NCI-H146 treated with DMSO at 0.1 percent for 48 hours (cell line): ENCODE measurements around the gene KCNIP3.

ENCODE experiments used
- DNase-seq: peaks from one replicate; lab custom pipeline; 2025; ENCODE audit not compliant: unreplicated experiment; lab: John Stamatoyannopoulos, UW

Gene KCNIP3

DNA sequence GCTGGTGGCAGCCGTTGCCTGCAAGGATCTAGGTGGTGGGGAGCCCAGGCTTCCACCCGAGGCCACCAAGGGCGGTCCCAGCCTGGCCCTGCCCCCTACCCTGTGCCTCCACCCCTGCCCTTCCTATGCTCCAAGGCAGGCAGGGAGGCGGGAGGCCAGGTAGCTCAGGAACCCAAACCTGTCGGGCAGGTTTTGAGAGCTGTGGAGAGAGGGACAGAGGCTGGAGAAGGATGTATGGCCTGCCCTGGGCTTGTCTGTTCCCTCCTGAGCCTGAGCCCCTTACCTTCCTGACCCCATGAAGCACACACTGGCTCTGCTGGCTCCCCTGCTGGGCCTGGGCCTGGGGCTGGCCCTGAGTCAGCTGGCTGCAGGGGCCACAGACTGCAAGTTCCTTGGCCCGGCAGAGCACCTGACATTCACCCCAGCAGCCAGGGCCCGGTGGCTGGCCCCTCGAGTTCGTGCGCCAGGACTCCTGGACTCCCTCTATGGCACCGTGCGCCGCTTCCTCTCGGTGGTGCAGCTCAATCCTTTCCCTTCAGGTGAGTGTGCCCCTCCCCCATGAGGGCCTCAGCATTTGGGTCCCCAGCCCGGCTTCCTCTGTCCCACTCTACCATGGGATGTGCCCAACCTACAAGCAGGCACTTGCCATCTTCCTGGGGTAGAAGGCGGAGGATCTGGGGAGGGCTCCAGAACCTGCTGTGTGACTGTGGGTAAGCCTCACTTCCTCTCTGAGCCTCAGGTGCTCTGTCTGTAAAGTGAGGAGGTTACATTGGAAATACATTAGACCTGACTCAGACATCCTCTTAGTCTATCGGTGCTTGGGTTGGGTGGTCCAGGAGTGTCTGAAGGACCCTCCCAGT, 22.6 kb upstream of the KCNIP3 start, which contains the start of gene PROM2:
PROM2 (plus strand) TSS at position 159 of the 860 bp plus-strand sequence; CDS start at position 296, 137 bp downstream.
- no peak for DNase-seq

DNA sequence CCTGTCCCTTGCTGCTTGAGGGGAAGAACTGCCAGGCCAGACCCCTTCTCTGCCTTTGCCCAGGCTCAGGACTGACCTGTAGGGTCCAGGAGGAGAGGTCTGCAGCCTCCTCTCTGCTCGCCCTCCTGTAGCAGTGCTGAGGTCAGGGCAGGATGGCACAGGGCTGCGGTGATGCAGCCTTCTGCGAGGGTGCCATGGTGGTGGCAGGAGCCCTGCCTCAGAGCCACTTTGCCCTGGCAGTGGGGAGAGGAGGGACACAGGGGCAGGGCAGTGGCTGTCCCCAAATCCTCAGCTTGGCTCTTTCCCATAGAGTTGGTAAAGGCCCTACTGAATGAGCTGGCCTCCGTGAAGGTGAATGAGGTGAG, 22.0 kb upstream of the KCNIP3 start:
- DNase-seq = no peak

DNA sequence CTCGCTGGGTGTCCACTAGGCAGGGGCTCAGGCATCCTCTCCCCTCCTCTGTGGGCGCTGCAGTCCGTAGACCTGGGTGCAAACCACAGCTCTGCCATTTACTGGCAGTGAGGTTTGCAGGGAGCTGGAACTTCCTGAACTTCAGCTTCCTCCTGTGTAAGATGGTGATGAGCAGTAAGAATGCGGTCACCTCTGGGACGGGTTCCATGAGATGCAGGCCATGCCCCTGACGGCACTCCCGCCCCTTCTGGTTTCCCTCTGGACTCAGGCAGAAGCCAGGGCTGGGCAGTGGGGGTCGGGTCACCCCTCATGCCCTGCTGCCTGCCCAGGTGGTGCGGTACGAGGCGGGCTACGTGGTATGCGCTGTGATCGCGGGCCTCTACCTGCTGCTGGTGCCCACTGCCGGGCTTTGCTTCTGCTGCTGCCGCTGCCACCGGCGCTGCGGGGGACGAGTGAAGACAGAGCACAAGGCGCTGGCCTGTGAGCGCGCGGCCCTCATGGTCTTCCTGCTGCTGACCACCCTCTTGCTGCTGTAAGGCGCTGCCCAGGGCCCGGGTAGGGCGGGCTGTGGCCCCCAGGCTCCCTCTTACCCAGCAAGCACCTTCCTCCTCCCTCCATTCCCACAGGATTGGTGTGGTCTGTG, 21.4 kb upstream of the KCNIP3 start:
- no peak for DNase-seq

DNA sequence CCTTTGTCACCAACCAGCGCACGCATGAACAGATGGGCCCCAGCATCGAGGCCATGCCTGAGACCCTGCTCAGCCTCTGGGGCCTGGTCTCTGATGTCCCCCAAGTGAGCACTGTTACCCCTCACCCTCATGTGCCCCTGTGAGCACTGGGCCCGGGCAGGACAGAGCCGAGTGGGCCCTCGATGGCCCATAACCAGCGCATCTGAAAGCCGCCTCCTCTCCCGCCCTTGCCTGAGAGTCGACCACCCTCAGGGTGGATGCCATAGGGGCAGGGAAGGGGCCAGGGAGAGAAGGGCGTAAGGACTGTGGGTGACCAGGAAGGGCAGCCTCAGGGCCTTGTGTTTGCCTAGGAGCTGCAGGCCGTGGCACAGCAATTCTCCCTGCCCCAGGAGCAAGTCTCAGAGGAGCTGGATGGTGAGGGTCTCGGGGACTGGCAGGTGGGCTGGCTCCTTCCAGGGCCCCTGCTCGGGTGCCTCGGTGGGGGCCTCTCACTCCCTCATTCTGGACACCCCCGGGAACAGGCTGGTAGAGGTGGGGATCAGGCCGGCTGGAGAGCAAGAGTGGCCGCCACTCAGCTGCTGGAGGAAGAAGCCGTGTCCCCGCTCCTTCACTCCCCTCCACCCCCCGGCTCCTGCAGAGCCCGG, 20.8 kb upstream of the KCNIP3 start:
- no peak for DNase-seq

DNA sequence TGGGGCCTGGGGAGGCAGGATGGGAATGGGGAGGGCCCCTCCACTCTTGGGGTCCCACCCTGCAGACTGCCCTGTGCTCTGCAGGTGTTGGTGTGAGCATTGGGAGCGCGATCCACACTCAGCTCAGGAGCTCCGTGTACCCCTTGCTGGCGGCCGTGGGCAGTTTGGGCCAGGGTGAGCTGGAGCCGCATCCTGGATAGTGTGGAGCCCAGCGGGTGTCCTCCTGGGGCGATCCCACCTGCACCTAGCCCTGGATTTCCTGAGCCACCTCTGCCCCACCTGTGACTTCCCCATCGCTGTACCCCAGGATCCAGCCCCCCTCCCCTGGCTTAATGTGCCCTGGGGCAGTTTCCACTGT, 20.3 kb upstream of the KCNIP3 start:
- DNase-seq = no peak

DNA sequence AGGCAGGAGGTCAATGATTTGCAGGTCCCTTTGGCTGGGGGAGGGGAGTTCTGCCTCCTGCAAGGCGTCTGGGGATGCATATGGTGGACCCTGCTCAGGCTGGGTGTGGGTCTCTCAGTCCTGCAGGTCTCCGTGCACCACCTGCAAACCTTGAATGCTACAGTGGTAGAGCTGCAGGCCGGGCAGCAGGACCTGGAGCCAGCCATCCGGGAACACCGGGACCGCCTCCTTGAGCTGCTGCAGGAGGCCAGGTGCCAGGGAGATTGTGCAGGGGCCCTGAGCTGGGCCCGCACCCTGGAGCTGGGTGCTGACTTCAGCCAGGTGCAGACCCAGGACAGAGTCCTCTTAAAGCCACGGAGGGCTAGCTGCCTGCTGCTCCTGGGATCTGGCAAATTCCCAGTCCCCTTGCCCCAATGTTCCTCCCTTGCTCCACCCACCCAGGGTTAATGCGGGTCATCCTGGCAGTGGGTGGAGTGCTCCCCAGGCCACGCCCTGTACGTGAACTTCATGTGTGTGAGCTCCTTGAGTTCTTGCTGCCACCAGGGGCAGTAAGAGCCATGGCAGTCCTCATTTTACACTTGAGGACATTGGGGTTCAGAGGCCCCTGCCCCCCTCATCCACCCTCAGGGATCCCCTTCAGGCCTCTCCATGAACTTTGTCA, 19.8 kb upstream of the KCNIP3 start:
- no peak for DNase-seq

DNA sequence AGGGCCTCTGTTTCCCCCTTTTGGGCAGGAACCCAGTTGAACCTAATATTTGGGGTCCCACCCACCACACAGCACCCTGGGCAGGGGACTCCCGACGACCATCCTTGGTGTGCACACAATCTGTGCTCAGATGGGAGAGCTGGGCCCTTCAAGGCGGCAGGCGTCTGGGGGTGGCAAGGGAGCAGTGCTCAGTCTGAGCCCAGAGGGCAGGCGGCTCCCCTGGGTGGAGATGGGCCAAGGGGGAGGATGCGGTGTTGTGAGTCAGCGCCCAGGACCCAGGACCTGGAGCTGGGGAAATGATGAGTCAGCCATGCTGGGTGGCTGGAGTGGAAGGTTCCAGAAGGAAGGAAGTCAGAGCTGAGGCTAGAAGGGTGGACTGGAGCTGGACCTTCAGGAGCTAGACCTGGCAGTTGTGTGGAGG, 19.1 kb upstream of the KCNIP3 start:
- no peak for DNase-seq

DNA sequence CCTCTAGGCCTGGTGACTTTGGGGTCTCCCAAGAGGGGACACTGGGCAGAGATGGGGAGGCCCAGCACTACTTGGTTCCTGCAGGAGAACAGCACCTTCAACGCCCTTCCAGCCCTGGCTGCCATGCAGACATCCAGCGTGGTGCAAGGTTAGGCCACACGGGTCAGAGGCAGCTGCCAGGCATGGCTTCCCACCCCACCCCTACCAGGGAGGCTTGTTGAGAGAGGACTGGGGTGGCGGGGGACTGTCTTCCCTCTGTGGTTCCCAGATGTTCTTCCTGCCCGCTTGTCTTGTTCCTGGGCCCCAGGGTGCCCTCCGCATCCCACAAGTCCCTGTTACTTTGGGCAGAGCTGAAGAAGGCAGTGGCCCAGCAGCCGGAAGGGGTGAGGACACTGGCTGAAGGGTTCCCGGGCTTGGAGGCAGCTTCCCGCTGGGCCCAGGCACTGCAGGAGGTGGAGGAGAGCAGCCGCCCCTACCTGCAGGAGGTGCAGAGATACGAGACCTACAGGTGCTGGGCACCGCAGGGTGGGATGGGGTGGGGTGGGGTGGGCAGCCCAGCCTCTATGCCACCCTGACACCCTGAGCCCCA, 18.4 kb upstream of the KCNIP3 start:
- no peak for DNase-seq

DNA sequence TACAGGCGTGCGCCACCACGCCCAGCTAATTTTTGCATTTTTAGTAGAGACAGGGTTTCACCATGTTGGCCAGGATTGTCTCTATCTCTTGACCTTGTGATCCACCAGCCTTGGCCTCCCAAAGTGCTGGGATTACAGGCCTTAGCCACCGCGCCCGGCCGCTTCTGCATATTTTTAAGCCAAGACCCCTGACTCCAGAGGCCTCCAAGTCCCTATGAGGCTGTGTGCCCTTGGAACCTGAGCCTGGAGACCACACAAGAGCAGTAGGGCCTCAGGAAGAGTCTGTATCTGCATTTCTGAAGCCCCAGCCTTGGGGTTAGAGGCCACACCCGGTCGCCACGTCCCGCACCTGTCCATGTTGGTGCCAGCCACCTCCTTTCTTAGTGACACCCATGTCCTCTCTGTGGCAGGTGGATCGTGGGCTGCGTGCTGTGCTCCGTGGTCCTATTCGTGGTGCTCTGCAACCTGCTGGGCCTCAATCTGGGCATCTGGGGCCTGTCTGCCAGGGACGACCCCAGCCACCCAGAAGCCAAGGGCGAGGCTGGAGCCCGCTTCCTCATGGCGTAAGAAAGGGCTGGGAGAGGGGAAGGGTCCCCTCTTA, 17.6 kb upstream of the KCNIP3 start:
- DNase-seq = no peak

DNA sequence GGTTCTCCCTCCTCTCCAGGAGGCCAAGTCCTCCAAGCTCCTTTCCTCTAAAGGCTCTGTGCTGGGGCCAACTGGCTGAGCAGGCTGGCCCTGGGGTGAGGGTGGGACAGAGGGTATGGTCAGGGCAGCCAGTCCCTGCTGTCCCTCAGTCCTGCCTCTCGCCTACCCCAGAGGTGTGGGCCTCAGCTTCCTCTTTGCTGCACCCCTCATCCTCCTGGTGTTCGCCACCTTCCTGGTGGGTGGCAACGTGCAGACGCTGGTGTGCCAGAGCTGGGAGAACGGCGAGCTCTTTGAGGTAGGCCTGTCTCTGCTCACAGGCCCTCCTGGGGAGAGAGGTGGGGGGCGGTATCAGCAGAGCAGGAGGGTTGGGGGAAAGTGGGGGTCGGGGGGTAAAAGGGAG, 16.1 kb upstream of the KCNIP3 start:
- no peak for DNase-seq

DNA sequence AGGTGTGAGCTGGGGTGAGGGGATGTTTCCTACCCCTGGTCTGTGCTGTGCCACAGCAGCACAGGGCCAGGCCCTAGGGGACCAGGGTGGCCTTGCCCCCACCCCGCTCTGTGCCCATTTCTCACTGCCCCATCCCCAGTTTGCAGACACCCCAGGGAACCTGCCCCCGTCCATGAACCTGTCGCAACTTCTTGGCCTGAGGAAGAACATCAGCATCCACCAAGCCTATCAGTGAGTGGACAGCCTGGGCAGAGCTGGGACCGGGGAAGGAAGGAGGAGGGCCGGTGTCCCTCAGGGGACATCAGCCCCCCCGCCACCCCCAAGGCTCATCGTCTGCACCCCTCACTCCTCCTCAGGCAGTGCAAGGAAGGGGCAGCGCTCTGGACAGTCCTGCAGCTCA, 15.4 kb upstream of the KCNIP3 start:
- DNase-seq = no peak

DNA sequence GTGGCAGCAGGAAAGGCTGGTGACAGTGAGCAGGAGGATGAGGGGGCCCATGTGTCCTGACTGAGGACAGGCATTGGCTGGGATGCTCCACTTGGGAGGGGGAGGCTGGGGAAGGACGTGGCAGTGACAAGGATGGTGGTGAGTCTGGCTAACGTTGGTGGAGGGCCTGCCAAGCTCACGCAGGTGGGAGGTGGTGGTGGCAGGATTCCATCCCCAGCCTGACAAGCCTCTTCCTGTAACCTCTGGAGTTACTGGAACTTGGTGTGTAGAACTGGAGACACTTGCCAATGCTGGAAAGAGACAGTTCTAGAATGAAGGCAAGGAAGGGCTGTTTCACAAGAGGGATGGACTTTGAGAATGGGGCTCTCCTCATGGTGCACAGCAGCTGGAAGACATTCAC, 14.7 kb upstream of the KCNIP3 start:
- no peak for DNase-seq

DNA sequence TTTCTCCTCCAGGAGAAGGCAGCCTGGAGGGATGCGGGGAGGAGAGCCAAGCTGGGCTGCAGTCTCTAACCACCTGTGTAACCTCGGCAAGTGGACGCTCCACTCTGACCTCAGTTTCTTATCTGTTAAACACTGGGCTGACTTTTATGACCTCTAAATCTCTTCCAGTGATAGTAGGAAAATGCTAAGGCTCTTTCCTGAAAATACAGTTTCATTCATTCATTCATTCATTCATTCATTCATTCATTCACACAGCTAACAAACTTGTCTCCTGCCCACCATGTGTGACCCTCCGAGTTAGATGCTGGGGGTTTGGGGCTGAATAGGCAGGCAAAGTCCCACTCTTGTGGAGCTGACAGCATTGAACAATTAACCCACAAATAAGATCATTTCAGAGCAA, 13.6 kb upstream of the KCNIP3 start:
- DNase-seq = no peak

DNA sequence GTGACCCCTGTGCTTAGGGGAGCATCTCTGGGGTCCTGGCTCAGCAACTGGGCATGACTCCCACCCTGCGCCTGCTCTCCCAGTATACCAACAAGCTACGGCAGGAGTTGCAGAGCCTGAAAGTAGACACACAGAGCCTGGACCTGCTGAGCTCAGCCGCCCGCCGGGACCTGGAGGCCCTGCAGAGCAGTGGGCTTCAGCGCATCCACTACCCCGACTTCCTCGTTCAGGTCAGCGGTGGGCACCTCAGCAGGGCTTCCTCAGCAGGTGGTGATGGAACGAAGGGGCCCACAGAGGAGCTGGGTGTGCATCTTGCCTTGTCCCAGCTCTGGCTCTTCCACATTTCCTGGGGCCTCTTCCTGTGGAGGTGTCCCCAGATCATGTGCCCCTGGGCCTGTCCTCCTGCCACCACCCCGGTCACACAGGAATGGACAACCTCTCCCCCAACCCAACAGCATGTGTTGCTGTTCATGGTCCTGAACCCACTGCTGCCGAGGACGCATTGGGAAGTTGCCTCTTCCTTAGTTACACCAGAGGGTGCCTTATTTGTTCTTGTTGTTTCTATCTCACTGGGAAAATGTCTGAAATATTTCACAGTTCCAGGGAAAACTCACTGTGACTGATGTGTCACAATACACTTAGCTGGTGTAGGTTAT, 12.1 kb upstream of the KCNIP3 start:
- no peak for DNase-seq

DNA sequence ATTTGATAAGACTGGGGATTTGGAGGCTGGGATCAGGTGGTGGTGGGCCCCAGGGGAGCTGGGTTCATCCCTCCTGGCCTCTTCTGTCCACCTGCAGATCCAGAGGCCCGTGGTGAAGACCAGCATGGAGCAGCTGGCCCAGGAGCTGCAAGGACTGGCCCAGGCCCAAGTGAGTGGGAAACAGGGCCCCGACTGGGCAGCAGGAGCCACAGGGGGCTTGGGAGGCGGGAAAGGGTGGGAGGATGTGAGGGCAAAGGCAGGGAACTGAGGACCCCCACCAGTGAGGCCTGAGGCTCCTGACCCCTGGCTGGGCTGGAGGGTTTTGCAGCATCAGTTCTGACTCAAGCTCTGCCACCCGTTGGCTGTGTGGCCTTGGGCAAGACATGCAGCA, 11.6 kb upstream of the KCNIP3 start:
- DNase-seq = no peak

DNA sequence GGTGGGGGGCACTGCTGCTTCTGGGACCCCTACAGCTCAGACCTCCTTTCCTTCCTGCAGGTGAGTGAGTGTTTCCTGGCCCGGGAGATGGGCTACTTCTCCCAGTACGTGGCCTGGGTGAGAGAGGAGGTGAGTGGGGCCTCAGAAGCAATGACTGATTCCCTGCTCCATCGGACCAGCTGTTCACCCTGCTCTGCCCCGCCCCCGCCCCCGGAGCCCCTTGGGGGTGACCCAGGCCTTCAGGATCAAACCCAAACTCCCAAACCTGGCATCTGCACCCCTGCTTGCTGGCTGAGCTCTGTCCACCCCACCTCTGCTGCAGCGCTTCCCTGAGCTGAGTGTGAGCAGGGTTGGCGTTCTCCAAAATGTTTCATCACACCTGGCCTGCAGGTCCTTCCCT, 9.8 kb upstream of the KCNIP3 start:
- no peak for DNase-seq

DNA sequence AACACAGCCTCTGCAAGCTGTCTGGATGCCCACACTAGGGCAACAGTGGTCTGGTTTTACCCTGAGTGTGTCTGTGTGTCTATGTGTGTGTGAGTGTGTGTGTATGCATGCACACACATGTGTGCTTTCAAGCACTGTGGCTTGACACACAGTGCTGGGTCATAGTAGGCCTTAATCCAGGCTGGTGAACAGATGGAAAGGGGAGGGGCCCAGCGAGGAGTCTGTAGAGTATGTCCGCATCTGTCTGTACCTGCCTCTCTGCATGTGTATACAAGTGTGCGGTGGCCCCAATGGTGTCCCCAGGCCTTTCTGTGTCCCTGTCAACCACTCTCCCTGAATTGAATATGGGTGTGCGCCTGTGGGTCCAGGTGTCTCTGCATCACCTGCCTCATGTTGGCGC, 9.3 kb upstream of the KCNIP3 start:
- DNase-seq = no peak

DNA sequence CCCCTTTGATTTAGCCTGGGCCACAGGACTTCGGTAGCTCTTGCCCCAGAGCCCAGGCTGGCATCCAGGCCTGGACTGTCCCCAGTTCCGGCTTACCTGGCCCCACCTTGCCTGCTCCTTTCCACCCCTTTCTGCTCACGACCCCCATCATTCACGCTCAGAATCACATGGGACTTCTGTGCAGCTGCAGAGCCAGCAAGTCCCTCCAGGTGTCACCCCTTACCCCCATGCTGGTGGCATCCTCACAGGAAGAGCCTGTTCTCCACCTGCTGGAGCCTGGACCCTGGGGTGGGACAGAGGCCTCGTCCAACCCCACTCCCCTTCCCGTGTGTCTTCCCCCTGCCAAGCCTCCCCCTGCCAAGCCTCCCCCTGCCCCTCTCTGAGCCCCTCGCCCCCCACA, 7.9 kb upstream of the KCNIP3 start:
- DNase-seq = no peak

DNA sequence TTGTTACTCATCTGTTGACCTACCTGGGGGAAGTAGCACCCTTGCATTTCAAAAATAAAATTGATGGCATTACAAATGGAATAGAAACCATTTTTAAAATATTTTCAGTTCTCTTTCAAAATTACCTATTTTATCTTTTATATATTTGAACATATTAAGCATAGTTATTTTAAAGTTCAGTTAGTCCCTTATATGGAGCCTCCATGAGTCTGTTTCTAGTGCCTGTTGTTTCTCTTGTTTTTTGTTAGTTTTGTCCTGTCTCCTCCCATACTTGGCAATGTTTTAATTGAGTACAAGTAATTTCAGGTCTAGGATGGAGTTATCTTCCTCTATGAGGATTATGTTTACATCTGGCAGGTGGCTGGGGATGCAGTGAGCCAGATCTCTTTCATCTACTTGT, 5.9 kb upstream of the KCNIP3 start:
- DNase-seq = no peak

DNA sequence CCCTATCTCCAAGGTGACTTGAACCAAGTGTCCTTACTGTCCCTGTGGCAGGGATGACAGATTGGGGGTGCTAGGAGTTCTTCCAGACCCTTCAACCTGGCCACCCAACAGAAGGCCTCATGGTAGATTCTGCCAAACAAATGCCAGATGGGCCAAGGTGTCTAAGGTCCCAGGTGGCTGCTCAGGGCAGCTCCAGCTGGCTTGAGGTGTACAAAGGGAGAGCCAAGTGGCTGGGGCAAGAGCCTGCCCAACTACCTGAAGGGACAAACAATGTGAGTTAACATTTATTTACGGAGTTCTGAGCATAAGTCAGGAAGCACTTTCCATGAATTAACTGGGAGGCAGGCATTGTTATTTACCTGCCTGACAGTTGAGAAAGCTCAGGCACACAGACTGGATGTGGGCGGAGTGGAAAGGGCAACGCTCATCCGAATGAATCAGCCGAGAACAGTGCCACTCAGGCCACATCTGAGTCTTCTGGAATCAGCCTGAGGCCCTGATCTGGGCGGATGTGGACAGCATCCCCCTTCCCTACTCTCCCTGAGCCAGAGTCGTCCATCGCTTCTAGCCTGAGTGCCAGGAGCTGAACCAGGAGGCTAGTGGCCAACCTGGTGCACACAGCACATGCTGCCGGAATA, 4.4 kb upstream of the KCNIP3 start:
- no peak for DNase-seq
